DOHH2 (cell line): Measurements from ENCODE around the gene ZFAND3.

Experiments used
- EZH2phosphoT487 ChIP-seq: fragments of 200-600 bp; sonication (generic); IDR thresholded peaks from 2 replicates; pipeline ENCODE4 v1.6.1; 2017; ENCODE audit warnings: borderline replicate concordance, mild to moderate bottlenecking, antibody characterized with exemption, low read length, moderate library complexity, mixed read lengths
- TF ChIP-seq, protein P1 (sequence below): fragments of 200-600 bp; sonication (generic); IDR thresholded peaks from one replicate; pipeline ENCODE4 v1.5.1; 2014; ENCODE audit warnings: antibody characterized with exemption, mild to moderate bottlenecking, low read depth, low read length; ENCODE audit not compliant: poor library complexity, severe bottlenecking

- TF ChIP-seq EZH2phosphoT487: no peak
- TF ChIP-seq, protein P1, sequence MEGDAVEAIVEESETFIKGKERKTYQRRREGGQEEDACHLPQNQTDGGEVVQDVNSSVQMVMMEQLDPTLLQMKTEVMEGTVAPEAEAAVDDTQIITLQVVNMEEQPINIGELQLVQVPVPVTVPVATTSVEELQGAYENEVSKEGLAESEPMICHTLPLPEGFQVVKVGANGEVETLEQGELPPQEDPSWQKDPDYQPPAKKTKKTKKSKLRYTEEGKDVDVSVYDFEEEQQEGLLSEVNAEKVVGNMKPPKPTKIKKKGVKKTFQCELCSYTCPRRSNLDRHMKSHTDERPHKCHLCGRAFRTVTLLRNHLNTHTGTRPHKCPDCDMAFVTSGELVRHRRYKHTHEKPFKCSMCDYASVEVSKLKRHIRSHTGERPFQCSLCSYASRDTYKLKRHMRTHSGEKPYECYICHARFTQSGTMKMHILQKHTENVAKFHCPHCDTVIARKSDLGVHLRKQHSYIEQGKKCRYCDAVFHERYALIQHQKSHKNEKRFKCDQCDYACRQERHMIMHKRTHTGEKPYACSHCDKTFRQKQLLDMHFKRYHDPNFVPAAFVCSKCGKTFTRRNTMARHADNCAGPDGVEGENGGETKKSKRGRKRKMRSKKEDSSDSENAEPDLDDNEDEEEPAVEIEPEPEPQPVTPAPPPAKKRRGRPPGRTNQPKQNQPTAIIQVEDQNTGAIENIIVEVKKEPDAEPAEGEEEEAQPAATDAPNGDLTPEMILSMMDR: no peak
Observed at GRCh38 chr6:38127284-38127683, 307.8 kb downstream of the ZFAND3 start.
